Adrenal gland (tissue), 12 donors: ENCODE data around the gene HIGD2A. TPM values are rescaled to one million over a fixed set of nuclear protein-coding genes. Genes with fewer than 3 reads are reported as not detected.

Experiments used
- DNase-seq, 7 donors: peaks; one replicate each; pipeline ENCODE4 v3.0.0-alpha.2; 2019 to 2020
- H3K27ac ChIP-seq, 5 donors: fragments of 200-600 bp; sonication (generic) in 4 of 5; 1 replicate in 3 of 5; 2 replicates in 2 of 5; pipeline versions ENCODE4 v1.5.1 to v1.8.0; 2016 to 2020; ENCODE audit warnings: mild to moderate bottlenecking in 1 of 5
- H3K27me3 ChIP-seq: fragments of 200-600 bp; 2 replicates; pipeline ENCODE4 v1.8.0; 2021
- H3K36me3 ChIP-seq, 2 donors: fragments of 200-600 bp; replicated peaks in 1 of 2; 1 replicate in 1 of 2; 2 replicates in 1 of 2; pipeline versions ENCODE4 v1.5.1 to v1.8.0; 2018 to 2022
- H3K4me1 ChIP-seq, 2 donors: fragments of 200-600 bp; replicated peaks in 1 of 2; 1 replicate in 1 of 2; 2 replicates in 1 of 2; pipeline versions ENCODE4 v1.5.1 to v1.8.0; 2018 to 2021
- H3K4me3 ChIP-seq, 4 donors: fragments of 200-600 bp; sonication (generic) in 3 of 4; one replicate each; pipeline ENCODE4 v1.5.1; 2016 to 2018
- H3K9me3 ChIP-seq, 3 donors: fragments of 200-600 bp; sonication (generic) in 1 of 3; replicated peaks in 1 of 3; 1 replicate in 2 of 3; 2 replicates in 1 of 3; pipeline versions ENCODE4 v1.5.1 to v1.8.0; 2016 to 2021
- POLR2A ChIP-seq, 2 donors: fragments of 450-650 bp; IDR thresholded peaks; one replicate each; pipeline ENCODE4 v1.6.1; 2017; ENCODE audit warnings: antibody characterized with exemption in 2 of 2, mild to moderate bottlenecking in 2 of 2, moderate library complexity in 1 of 2
- WGBS, 4 donors: extraction: QIAGEN DNeasy Blood & Tissue Kit in 2 of 4; methylation state at CpG; one replicate each; pipeline versions ENCODE4 v1.1.5 to v1.1.7; 2013 to 2017; 5-methylcytosine and 5-hydroxymethylcytosine counted together
- intact Hi-C, 2 donors: fragments of 100-400 bp; cut with DNase I; formaldehyde crosslinking; loops; one replicate each; pipeline versions ENCODE4 v1.14.1 to v1.15.0; 2022 to 2023
- polyA plus RNA-seq, 3 donors: library from polyadenylated mRNA; stranded (reverse); fragments of 200-250 nt in 2 of 3; fragments of 350-450 nt in 1 of 3; fragmentation: Illumina TruSeq in 1 of 3; extraction: RNeasy Lipid Tissue Mini Kit (QIAGEN cat#74804) in 1 of 3; gene quantifications; one replicate each; pipeline ENCODE4 v1.2.3, GENCODE V29; 2013 to 2014
- total RNA-seq, 9 donors: library from RNA; depleted of rRNA in 4 of 9; stranded (reverse); fragments of >200 nt in 4 of 9; fragments of 120-200 nt in 1 of 9; fragmentation: NEBNext Ultra II Directional in 1 of 9; extraction: Animal tissue kit (Norgen Biotek cat#: 25700) in 1 of 9; gene quantifications; one replicate each; pipeline versions ENCODE4 v1.1.0 to v1.2.4, GENCODE V29; 2013 to 2023
- TF ChIP-seq, protein P1 (sequence below), 6 experiments: fragments of 450-650 bp in 4 of 6; fragments of 200-600 bp in 2 of 6; sonication (generic) in 1 of 6; IDR thresholded peaks; 1 replicate in 5 of 6; 2 replicates in 1 of 6; pipeline versions ENCODE4 v1.5.1 to v1.8.0; 2016 to 2021; ENCODE audit warnings: antibody characterized with exemption in 6 of 6, mild to moderate bottlenecking in 2 of 6, moderate library complexity in 1 of 6
- donor health status: healthy with polysubstance abuse.
- donor health status: Bipolar disorder and iron deficiency.
- donor health status: DM: yes; HTN: yes; CAD: no.
- donor health status: DM: no; HTN: no; CAD: no.
- donor health status: DM: no; HTN: no; CAD: no.
- donor health status: DM: yes; HTN: yes; CAD: no.

Gene HIGD2A
- total and polyA plus RNA-seq, 12 donors = 112 to 492 (median 214) TPM

DNA sequence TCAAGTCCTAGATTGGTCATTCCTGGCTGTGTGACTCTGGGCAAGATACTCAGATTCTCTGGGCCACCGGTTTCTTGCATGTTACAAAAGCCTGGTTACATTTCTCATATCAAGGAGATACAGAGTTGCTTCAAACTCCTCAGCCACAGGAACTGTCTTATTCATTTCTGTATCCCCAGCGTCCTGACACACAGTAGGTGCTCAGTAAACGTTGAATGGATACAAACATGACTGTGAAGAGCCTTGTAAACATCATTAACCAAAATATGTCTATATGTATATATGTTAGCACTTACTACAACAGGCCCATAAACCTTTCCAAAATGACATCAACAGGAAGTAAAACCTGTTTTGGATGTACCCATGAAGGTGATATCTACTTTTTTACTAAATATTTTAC is 26.2 kb downstream of the HIGD2A start:
- no peak for DNase-seq
- no peaks in the 10 kb centered on the region for H3K9me3 ChIP-seq
- WGBS, 4 donors = 67 to 75% (median 71%) methylated on average over 3 of the region's 3 CpGs
- peaks cover 41 to 61% of the 10 kb centered on the region in 2 donors for H3K4me1 ChIP-seq
- peak overlapping the region in 3 of 5 donors; percentile 31 to 94 (median 81) for H3K27ac ChIP-seq
- intact Hi-C loops = loop anchor here in 1 of 2 donors (2.0 to 5.0 kb wide), 2 partner anchors 26 to 123 kb away; partner anchors contain the start of genes HIGD2A, NOP16 and RNF44
- H3K27me3 ChIP-seq = no peaks in the 10 kb centered on the region
- TF ChIP-seq POLR2A (IDR thresholded peaks at IDR 0.05) = no peak
- TF ChIP-seq, protein P1, sequence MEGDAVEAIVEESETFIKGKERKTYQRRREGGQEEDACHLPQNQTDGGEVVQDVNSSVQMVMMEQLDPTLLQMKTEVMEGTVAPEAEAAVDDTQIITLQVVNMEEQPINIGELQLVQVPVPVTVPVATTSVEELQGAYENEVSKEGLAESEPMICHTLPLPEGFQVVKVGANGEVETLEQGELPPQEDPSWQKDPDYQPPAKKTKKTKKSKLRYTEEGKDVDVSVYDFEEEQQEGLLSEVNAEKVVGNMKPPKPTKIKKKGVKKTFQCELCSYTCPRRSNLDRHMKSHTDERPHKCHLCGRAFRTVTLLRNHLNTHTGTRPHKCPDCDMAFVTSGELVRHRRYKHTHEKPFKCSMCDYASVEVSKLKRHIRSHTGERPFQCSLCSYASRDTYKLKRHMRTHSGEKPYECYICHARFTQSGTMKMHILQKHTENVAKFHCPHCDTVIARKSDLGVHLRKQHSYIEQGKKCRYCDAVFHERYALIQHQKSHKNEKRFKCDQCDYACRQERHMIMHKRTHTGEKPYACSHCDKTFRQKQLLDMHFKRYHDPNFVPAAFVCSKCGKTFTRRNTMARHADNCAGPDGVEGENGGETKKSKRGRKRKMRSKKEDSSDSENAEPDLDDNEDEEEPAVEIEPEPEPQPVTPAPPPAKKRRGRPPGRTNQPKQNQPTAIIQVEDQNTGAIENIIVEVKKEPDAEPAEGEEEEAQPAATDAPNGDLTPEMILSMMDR (IDR thresholded peaks at IDR 0.05) = no peak
- H3K4me3 ChIP-seq = peak overlapping the region in 1 of 4 donors; percentile 97
- H3K36me3 ChIP-seq = peaks cover 0 to 8% of the 10 kb centered on the region in 2 donors

DNA sequence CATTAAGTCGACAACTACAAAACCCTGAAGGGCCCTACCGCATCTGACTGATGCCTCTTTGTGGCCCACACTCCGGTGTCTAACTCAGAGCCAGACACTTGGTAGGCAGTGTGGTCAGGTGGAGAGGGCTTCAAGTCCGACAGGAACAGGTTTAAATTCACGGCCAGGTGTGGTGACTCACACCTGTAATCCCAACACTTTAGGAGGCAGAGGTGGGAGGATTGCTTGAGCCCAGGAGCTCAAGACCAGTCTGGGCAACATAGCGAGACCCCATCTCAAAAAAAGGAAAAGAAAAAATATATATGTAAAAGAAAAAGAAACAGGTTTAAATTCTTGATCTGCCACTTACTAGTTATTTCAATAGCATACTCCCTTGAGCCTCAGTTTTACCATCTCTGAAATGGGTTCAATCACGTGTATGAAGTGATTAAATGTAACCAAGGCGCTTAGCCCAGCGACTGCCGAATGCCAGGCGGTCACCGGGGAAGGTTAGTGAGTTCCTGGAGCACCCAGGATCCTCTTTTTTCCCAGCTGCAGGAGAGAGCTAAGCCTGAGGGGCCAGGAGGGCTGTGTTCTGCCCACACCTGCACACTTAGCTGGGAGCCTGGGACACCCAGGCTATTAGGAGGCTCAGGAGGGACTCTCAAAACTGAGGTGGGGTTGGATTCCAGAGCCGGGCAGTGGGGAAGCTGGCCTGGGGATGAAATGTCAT is 26.8 kb downstream of the HIGD2A start:
- intact Hi-C loops = loop anchor here in 1 of 2 donors (2.0 to 5.0 kb wide), 2 partner anchors 27 to 122 kb away; partner anchors contain the start of genes HIGD2A, NOP16 and RNF44
- Histone ChIP-seq H3K4me1 (peaks cover 40 to 58% of the 10 kb centered on the region in 2 donors), H3K36me3 (peaks cover 0 to under 1% of the 10 kb centered on the region in 2 donors), H3K9me3 (no peaks in the 10 kb centered on the region), H3K27me3 (no peaks in the 10 kb centered on the region), H3K27ac (peak overlapping the region; percentile 77 to 99 (median 94)), H3K4me3 (peak overlapping the region; percentile 56 to 97 (median 76))
- peak in 3 of 7 donors; percentile 37 to 66 (median 40) for DNase-seq
- 46 to 60% (median 52%) methylated on average over 12 to 13 of the region's 13 CpGs for WGBS, 4 donors
- TF ChIP-seq, protein P1 (IDR thresholded peaks at IDR 0.05) = no peak

DNA sequence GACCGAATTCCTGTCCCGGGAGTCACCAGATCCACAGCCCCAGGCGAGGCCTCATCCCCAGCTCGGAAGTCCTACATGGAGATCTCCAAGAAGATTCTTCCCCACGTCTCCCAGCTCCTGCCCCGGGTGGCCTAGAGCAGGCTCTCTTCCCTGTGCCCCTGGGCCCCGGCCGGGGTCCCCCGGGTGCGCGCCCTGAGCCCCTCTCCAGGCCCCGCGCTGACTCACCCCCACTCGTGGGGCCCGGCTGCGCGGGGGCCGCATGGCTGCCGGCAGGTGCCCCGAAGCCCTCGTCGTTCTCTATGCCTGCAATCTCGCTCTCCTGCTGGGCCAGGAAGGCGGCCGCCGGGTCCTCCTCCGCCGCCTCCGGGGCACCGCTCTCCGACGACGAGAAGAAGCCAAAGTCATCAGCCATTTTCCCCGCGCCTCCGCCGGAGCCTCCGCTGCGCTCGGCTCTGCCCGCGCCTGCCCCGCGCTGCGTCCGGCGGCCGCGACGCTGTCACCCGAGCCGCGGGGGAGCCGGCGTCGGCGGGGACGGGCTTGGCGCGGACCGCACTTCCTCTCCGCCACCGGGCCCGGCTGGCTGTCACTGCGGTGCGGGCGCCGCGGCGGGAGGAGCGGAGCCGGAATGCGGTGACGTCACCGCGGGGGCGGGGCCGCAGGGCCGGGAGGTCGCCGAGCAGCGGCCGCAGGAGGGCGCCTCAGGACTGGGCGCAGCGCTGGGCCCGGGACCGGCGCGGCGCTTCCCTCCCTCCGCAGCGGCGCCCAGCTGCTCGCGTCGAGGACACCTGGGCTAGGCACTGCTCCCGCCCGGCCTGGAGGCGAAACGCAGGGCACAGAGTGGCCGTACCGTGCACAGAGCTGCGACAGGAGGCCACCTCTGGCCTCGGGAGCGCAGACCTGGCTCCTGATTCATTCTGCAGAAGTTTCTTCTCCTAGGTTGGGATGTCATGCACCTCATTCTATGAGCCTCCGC is 27.7 kb downstream of the HIGD2A start, which contains the start of gene CLTB:
CLTB (minus strand) TSS at position 588 of the 973 bp plus-strand sequence; CDS start at position 412, 176 bp downstream.
- DNase-seq = peak; percentile 86 to 95 (median 92)
- H3K4me3 ChIP-seq = peak within 1 kb of the TSS; percentile 56 to 97 (median 76)
- no peaks in the 10 kb centered on the region for H3K36me3 ChIP-seq
- 1 to 17% (median 1%) methylated on average over 6 to 106 of the region's 107 CpGs for WGBS, 4 donors
- no peaks in the 10 kb centered on the region for H3K27me3 ChIP-seq
- H3K27ac ChIP-seq = peak within 1 kb of the TSS; percentile 77 to 99 (median 94)
- TF ChIP-seq, protein P1 (IDR thresholded peaks at IDR 0.05) = peak; percentile 12 to 97 (median 56)
- peak; percentile 95 to 99 for TF ChIP-seq POLR2A (IDR thresholded peaks at IDR 0.05)
- H3K9me3 ChIP-seq = no peaks in the 10 kb centered on the region
- intact Hi-C loops = loop anchor here in 1 of 2 donors (2.0 to 5.0 kb wide), 2 partner anchors 27 to 121 kb away; partner anchors contain the start of genes HIGD2A, NOP16 and RNF44
- peaks cover 31 to 49% of the 10 kb centered on the region in 2 donors for H3K4me1 ChIP-seq
